ENCODE measurements around the gene ATP11A.
"Not testable (repeated sequence)": the region's sequence is repeated elsewhere in the genome, so short reads cannot be mapped to it uniquely, and the experiment has no call there.

Gene ATP11A

DNA sequence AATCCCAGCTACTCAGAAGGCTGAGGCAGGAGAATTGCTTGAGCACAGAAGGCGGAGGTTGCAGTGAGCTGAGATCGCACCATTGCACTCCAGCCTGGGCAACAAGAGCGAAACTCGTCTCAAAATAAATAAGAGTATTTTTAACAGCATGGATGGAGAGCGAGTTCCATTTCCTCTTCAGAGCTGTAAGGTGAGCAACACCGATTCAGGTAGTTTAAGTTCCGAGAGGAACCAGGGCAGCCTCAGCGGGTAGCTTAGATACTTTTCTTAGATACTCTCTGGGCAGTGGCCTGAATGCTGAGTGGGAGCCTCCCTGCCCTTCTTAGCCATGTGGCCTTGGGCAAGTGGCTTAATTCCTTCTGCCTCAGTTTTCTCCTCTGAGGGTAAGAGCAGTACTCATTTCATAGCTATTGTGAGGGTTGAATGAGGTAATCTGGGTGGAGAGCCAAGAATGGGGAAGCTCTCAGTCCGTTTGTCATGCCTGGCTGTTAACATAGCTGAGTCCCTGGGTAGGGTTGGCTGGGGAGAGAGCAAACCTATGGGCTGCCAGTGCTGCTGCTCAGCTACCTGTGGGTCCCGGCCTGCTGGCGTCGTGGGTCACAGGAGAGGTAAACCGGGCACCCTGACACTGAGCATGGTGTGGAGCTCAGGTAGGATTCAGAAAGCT is 4.1 kb downstream of the ATP11A start:
- DNase-seq = no peak

DNA sequence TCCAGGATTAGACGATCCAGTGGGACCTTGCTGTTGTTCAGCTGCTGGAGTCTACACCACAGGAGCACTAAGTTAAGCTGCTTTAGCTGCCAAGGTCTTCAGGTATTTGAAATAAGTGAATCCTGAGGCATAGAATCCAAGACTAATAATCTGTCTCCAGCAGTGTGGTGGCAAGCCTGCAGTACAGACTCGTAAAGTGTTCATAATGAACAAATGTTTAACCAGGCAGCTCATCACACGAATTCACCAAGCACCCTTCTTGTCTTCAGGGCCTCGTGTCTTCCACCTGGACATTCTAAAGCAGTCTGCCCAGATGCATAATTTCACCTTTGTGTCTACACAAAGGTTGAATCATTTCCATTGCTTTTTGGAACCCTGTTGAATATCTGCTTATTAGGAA is 5.3 kb downstream of the ATP11A start:
- no peak for DNase-seq

DNA sequence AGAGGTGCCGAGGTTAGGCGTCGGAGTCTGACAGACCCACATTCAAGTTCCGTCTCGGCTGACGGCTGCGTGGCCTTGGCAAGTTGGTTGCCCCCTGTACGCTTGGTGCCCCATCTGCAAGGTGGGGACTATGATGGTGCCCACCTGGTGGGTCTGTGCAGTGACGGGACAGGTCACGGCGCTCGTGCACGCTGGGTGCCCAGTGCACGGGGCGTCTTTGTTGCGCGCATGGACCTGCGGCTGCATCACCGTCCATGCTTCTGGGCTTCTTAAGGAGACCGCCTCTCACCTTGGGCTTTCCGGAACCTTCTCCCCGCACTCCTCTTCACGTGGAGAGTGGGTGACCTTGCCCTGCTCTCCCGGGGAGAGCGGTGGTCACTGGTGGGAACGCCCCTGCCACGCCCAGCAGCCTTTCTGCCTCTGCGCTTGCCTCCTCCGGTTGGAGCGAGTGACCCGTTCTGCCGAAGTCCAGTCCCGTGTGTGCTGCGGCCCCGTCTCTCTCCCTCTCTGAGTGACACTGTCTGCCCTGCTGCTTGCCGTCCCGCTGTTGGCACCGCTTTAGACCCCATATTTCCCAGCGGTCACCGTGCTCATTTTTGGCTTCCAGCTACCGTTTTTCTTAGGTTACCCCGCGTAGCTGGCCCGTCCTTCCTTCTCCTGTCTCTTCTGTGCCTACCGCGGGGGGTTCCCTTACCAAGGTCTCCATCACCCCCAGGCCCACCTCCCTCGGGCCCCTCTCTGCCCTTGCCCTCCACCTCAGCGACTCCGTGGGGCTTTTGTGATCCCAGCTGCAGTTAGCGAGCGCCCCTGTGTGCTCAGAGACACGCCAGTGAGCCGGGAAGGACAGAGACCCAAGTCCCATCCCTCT is 6.4 kb downstream of the ATP11A start:
- no peak for DNase-seq

DNA sequence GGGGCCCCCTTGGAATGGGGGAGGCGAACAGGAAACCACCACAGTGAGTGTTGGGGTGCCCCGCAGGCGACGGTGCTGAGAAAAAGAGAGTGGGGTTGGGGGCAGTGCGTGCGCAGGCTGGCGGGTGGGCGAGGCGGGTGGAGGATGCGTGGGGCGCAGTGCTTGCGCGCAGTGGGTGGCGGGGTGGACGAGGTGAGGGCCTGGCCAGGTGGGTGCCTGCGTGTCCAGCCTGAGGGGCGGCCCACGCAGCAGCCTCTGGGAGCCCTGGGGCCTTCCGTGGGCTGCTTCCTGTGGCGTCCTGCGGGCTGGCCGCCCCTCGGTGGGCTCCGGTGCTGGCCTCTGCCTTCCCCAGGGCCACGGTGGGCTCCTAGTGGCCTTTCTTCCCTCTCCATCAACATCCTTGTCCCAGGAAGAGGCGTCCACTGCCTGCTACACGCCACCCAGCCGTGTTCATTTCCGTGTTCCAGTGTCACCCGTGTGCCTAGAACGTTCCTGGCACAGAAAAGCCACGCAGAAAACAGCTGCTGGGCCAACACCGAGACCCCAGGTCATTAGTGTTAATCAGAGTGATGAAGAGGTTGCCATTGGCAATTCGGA is 7.1 kb downstream of the ATP11A start:
- no peak for DNase-seq

DNA sequence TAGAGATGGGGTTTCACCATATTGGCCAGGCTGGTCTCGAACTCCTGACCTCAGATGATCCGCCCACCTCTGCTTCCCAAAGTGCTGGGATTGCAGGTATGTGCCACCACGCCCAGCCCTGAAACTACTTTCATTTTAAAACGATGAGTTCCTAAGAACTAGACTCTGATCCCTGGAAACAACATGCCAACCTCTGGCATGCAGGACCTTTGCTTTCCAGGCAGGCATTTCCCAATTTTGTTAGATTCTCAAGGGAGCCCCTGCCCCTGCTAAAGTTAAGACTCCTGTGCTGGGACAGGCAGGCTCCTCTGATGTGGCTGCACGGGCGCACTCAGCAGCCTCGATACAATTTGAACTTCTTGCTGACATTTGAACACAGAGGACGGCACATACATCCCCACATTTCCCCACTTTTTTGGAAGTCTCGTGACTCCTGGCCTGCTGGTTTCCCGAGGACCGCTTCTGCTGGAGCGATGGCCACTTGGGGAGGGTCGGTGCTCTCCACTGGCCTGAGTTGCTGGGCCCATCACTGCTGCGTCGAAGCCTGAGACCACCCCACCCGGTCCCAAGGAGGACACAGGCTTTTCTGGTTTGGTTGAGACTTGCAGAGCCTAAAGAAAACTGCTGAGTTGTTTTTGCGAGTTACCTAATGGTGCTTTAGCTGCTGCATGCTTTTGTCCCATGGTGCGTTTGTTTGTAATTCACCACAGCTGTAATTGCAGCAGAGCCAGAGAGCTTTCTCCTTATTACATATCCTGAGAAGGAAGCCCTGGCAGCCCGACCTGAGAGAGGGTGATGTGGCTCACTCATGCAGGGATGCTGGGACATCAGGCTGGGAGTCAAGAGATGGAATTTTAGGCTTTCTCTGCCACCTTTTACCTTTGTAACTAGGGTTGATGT is 8.2 kb downstream of the ATP11A start:
- no peak for DNase-seq

DNA sequence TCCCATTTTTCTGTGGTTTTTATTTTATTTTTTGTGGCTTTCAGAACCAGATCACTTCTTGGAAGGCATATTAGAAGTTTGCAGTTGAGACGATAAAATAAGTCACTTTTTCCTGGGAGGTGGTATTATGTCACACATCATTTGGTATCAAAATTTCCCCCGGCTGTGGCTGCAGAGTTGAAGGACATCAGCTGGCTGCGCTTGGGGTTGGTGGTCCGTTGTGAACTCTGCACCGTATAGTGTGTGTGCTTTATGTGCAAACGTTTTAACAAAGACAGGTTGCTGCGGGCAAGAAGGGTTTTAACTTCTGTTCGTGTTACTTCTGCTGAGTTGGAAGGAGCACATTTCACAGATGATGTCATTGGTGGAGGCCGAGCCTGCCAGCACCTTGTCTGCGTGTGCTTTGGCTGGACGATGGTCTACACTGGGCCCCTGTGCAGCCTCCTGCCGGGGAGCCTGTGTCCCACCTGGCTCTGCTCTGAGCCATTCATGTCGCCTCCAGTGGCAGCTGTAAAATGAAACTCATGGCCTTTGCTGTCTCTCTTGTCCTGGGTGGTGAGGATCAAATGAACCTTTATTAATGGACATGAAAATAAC is 9.6 kb downstream of the ATP11A start:
- no peak for DNase-seq

DNA sequence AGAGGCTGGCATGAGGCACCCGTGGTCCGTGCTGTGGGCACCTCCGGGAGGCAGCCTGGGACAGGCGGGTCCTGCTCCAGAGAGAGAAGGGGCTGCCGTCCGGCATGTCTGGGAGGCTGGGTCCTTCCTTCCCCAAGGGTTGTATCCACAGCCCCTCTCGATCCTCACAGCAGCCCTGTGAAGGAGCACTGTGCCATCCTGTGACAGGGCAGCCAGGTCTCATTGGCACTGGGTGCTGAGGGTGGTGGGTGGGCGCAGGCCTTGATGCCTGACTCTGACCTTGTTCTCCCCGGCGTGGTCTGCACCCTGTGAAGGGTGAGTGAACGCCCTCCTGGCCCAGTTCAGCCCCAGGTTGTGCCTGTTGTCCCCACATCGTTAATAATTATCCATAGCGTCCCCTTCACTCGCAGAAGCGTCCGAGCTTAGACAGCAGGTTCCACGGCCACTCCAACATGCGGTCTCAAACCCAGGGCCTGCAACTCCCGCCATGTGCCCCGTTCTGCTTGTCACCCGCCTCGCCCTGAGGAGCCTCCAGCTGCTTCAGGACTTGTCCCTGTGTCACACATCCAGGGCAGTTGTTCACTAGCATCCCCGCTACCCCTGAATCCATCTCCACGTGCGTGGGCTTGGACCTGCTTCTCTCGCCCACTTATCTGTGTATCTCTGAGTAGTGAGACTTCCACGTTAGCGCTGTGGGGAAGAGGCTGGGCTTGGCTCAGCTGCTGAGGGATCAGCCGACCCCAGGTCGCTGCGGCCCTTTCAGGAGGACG is 10.6 kb downstream of the ATP11A start:
- DNase-seq = no peak

DNA sequence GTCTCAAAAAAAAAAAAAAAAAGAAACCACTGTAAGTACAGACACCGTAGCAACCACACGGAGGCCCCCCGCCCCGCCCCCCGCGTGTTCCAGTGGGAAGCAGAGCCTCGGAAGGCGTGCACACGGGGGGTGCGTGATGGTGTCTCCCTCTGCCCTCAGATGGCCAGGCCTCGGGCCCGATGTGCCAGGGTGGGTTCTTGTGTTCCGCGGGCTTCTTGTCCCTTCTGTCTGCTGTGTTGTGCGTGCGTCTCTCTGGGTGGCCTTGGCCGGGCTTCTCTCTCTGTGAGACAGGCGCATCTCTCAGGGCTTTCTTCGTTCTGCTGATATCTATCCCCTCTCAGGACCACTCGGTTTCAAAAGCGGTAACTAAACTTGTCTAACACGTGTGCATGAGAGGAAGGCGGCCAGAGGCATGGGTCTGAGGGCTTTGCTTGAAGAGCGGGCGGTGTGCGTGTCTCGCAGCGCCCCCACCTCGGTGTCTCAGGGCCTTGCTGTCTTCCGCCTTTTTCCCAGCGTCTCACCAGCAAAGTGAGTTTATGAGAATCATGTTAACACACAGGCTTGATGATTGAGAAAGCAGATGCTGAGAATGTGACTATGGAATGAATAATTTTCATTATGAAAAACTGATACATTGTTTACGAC is 12.6 kb downstream of the ATP11A start:
- DNase-seq = no peak

DNA sequence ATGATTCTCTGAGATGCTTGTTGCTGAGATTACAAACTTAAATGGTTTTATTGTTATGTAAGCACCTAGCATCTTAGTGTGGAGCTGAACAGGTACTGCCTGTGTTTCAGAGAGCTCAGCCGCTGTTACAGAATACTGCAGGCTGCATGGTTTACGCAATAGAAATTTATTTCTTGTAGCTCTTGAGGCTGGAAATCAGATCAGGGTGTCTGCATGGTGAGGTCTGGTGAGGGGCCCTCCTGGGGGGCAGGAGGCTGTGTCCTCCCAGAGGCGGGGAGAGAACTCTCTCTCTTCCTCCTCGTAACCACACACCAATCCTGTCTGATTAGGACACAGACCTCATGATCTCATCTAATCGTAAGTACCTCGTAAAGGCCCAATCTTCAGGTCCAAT is 13.1 kb downstream of the ATP11A start:
- no peak for DNase-seq

DNA sequence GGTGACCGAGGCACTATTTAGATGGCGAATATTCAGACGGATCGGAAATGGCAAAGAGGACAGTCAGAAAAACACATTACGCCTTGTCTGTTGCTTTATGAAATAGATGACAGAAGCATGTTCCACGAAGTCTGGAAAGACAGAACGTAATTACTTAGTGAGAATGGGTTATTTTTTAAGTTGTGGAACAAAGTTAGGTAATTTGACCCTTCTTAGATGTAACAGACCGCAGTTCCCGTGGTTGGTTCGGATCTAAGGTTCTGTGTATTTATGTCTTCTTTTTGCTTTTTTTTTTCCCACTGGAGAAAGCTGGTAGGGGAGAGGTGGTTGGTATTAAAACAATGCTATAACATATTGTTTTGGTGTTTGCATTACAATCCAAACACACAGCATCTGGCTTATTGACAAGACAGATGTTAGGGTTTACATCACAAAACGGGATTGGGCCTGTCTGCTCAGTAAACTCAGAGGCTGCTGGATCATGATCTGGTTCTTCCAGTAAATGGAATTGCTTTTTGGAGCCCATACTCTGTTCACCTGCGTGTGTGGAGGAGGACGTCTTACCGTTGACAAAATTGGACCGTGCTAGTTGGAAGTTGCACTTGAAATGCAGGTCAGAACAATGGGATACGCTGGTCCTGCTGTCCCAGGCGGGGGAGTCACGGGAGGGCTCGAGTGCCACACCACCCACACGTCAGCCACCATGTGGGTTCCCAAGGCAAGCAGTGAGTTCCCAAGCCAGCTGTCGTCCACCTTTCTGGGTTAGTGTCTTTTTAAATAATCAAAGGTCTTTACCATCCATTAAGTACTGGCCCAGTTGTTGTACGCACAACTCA is 13.8 kb downstream of the ATP11A start:
- no peak for DNase-seq

DNA sequence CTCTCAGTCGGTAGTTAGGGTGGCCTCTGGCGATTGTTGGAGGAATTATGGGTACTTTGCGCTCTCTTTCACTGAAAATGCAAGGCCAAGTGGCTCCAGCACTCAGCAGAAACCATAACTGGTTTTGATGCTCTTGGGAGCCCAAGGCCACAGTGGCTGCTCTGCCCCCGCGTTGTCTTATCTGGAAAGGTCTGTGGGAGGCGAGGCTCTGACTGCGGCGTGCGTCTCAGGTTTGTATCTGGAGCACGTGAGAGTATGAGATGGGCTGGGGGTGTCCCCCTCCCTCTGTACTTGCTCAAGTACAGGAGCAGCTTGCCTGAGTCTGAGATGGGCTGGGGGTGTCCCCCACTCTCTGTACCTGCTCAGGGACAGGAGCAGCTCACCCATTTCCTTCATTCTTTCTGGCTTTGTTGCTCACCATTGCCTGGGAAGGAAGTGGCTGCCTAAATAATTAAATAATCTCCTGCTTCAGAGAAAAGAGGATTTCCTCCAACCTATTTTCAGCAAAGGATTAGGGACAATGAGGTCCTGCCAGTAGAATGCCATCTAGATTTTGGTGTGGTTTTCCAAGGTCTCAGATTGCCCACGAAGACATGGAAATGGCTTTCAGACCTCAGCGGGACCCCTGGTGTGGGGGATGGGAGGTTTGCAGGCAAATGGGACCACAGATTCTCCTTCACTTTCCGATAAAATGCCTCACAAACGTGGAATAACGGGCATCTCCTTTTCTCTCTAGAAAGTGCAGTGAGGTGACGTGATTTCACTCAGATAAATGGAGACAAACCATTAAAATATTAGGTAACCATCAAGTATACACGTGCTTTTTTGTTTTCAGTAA is 14.7 kb downstream of the ATP11A start:
- no peak for DNase-seq

DNA sequence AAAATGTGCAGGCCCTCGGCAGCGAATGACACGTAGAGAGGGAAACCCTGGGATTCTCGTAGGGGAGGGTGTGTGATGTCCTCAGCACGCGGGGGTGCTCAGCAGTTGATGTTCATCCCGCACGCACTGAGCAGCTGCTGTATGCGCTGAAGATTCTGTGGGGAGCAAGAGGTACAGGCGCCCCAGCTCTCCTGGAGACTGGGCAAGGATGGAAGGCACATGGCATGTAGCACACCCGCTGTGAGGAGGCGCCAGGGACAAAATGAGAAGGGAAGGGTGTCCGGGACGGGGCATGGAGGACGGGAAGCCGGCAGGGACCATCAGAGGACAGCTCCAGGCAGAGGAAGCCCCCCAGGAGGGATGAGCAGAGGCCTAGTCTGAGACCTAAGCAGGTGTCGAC is 15.4 kb downstream of the ATP11A start:
- DNase-seq = no peak

DNA sequence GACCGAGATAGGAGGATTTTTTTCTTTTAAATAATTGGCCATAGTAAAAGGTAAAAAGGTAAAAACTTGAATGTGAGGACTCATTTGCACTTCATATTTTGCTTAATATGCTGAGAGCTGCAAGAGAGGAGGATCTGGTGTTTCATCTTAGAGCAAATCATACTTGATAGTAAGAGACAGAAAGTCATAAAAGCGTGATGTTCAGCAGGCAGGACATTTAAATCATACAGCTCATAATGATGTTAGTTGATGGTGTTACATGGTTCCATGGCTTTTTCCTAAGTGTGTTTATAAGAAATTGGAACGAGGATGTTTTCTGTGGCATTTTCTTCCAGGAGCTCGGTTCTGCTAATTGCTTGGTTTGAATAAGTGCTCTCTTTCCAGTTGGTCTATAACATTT is 16.3 kb downstream of the ATP11A start:
- no peak for DNase-seq

DNA sequence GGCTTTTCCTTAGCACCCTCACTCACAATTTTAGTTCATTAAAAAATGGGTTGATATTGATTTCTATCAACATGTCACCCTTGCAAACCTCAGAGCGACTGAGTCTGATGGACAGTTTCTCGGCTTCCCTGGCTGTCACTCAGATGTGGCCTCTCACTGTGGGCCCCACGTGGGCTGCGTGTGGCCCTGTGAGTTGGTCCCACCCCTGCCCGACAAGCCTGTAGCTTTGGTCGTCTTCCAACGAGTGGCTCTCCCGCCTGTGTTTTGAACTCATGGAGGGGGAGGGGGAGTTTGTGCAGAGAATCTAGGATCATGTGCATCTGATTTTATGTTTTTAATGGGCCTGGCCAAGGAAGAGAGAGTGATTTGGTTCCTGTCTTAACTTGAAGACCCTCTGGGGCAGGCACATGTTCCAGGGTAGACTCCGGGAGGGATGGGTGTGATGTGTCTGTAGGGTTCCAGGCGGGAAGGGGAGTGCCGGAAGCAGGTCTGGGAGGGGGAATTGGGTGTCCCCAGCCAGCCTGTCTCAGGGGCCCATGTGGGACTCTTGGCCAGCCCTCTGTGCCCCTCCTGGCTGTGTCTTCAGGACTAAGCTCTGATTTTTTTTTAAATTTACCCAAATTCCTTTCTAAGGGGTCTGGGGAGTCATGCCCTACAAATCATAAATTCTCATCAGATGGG is 18.9 kb downstream of the ATP11A start:
- DNase-seq = no peak

DNA sequence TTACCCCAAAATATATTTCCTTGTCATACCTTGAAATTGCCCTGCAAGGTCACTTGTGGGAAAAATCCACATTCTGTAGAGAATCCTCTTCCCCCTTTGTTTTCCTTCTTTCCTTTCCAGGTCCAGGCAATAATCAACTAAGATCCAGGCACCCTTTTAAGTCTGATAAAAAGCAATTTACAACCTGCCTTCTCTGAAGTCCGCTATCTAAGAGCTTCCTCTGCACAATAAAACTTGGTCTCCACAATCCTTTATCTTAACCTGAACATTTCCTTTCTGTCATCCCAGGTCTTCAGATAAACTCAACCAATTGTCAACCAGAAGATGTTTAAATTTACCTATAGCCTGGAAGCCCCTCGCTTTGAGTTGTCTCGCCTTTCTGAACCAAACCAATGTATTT is 19.5 kb downstream of the ATP11A start:
- DNase-seq = not testable (repeated sequence)

DNA sequence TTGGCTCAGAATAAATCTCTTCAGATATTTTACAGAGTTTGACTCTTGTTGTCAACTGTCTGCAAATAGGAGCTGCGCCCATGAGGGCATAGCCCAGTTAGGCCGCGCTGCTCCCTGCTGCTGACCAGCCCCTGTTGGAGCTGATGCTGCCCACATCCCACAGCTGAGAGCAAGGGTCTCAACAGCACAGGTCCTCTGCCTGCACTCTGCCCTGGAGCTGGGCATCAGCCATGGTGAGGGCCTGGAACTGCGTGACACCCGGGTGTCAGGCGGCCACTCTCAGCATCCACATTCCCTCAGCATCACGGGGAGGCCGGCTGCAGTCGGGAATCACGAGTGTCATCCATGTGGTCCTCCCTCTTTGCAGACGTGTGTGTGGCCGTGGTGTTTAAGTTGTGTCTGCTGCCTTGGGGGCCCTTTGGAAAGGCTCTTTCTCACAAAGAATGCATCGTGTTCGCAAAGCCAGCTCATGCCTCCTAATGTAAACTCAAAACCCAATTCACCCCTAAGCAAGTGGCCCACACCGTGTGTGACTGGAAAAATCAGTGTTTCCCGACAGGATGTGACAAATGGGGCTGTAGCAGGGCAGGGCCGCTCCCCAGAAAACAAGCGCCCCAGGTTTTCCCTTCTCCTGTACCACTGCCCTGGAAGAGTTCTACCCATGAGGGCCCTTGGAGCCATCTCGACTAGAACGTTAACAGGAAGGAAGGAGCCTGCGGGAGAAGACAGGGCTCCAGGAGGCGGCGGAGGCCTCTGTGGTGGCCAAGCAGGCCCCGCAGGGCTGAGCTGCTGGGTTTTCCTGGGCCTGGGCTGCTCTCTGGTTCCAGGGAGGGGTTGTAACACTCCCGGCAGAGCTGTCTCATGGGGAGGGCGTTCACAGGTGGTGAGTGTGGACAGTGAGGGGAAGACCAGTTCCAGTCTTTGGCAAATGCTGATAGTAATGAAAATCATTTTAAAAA is 20.3 kb downstream of the ATP11A start:
- DNase-seq = no peak

DNA sequence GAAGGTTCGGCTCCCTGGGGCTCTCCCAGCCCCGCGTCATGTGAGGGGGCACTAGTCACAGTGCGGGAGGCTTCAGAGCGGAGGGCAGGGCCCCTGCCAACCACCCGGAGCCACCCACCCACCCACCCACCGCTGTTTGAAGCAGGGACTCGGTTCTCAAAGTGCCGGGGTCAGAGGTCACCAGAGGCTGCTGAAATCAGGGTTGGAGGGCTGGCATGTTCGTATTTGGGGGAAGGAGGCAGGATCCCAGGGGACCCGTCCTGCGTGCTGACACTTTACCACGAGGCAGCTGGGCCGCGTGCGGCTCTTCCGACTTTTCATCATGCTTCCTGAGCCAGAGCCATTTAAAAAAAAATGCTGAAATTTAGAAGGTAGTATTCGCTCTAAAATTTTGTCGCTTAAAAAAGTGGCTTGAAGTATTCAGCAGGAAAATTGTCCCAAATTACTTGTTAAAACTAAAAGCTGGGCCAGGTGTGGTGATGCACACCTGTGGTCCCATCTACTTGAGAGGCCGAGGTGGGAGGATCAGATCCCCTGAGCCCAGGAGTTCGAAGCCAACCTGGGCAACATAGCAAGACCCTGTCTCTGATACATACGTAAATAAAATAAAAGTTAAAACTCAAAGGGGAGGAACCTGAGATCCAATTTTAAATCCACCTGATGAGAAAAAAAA is 21.2 kb downstream of the ATP11A start:
- no peak for DNase-seq

Measured in NCI-H526 (cell line).